CD4-positive, alpha-beta memory T cell (primary cell): ENCODE results near the gene CBFB. TPM values are rescaled to one million over a fixed set of nuclear protein-coding genes. Genes with fewer than 3 reads are reported as not detected.
A peak's percentile ranks its signal among the peaks of the same experiment; 100 is the strongest.

Source experiments
- CTCF ChIA-PET: fragments of 350-600 bp; sonication (Branson Sonifier 250); formaldehyde crosslinking; loops from one replicate; lab custom pipeline; 2021; ENCODE audit warnings: inconsistent platforms; ENCODE audit not compliant: partially characterized antibody; lab: Charles Lee
- POLR2A ChIA-PET: fragments of 350-600 bp; sonication (Branson Sonifier 250); formaldehyde crosslinking; loops from one replicate; lab custom pipeline; 2021; ENCODE audit not compliant: partially characterized antibody; lab: Charles Lee
- DNase-seq, 5 donors: peaks; one replicate each; pipeline versions ENCODE4 v3.0.0 to v3.0.0-alpha.2; 2020 to 2022; ENCODE audit warnings: mixed read lengths in 1 of 5
- H3K27ac ChIP-seq: one replicate; pipeline ENCODE4 v1.7.0; 2013; ENCODE audit warnings: low read depth, low read length
- H3K27me3 ChIP-seq: 2 replicates; pipeline ENCODE4 v1.7.0; 2013; ENCODE audit warnings: mild to moderate bottlenecking, low read length, moderate library complexity; ENCODE audit not compliant: insufficient read depth
- H3K36me3 ChIP-seq: 2 replicates; pipeline ENCODE4 v1.7.0; 2013; ENCODE audit warnings: mild to moderate bottlenecking, low read length, moderate library complexity; ENCODE audit not compliant: insufficient read depth
- H3K4me1 ChIP-seq: 2 replicates; pipeline ENCODE4 v1.7.0; 2013; ENCODE audit warnings: mild to moderate bottlenecking, low read length, moderate library complexity; ENCODE audit not compliant: insufficient read depth
- H3K4me3 ChIP-seq, 2 donors: one replicate each; pipeline ENCODE4 v1.7.0; 2013; ENCODE audit warnings: low read length in 2 of 2, mild to moderate bottlenecking in 1 of 2
- H3K9me3 ChIP-seq, 2 donors: one replicate each; pipeline ENCODE4 v1.7.0; 2013; ENCODE audit warnings: low read length in 2 of 2, control low read depth in 1 of 2; ENCODE audit not compliant: control insufficient read depth in 1 of 2
- H3K27ac Mint-ChIP-seq, 7 donors: one replicate each; pipeline ENCODE4 v1.8.0; 2020 to 2021; ENCODE audit warnings: mixed read lengths in 7 of 7, mild to moderate bottlenecking in 6 of 7, inconsistent platforms in 3 of 7, moderate library complexity in 3 of 7
- H3K27me3 Mint-ChIP-seq, 2 donors: one replicate each; pipeline ENCODE4 v1.8.0; 2020 to 2021; ENCODE audit warnings: mixed read lengths in 2 of 2
- H3K36me3 Mint-ChIP-seq, 2 donors: one replicate each; pipeline ENCODE4 v1.8.0; 2020 to 2021; ENCODE audit warnings: mixed read lengths in 2 of 2, inconsistent platforms in 1 of 2, mild to moderate bottlenecking in 1 of 2
- H3K4me1 Mint-ChIP-seq, 4 donors: one replicate each; pipeline ENCODE4 v1.8.0; 2020 to 2021; ENCODE audit warnings: mixed read lengths in 4 of 4, mild to moderate bottlenecking in 1 of 4
- H3K4me3 Mint-ChIP-seq, 8 donors: one replicate each; pipeline ENCODE4 v1.8.0; 2020 to 2021; ENCODE audit warnings: mixed read lengths in 8 of 8, mild to moderate bottlenecking in 7 of 8, moderate library complexity in 6 of 8, inconsistent platforms in 3 of 8
- H3K9me3 Mint-ChIP-seq, 8 donors: one replicate each; pipeline ENCODE4 v1.8.0; 2020 to 2021; ENCODE audit warnings: mixed read lengths in 8 of 8, mild to moderate bottlenecking in 5 of 8, inconsistent platforms in 3 of 8, moderate library complexity in 1 of 8
- intact Hi-C: fragments of 100-400 bp; cut with micrococcal nuclease; formaldehyde crosslinking; loops from one replicate; pipeline ENCODE4 v1.15.1; 2023
- polyA plus RNA-seq, 2 donors: library from polyadenylated mRNA; unstranded; fragments of 300-500 nt; fragmentation: Illumina TruSeq; gene quantifications; one replicate each; pipeline ENCODE4 v1.2.3, GENCODE V29; 2021
- total RNA-seq, 2 experiments: library from RNA; stranded (reverse); gene quantifications; one replicate each; pipeline ENCODE4 v1.2.3, GENCODE V29; 2021

Gene CBFB
- total and polyA plus RNA-seq, 4 experiments from 2014 or later: 102 to 112 (median 110) TPM

GRCh38 chr16:67016143-67016542 lies 12.8 kb upstream of the CBFB start:
- Histone ChIP-seq H3K36me3 (no peaks in the 10 kb centered on the region), H3K27ac (no peak overlapping the region), H3K4me1 (peaks cover 14% of the 10 kb centered on the region), H3K9me3 (no peaks in the 10 kb centered on the region), H3K27me3 (no peaks in the 10 kb centered on the region), H3K4me3 (no peak overlapping the region)
- ChIA-PET POLR2A (interaction anchor here (3.2 to 4.5 kb wide), 2 partner anchors 13 to 141 kb away, joined by 36 to 55 read pairs; partner anchors contain the start of genes CBFB and TRADD), CTCF (interaction anchor here (0.9 to 10.2 kb wide), 3 partner anchors 90 to 169 kb away, joined by 4 to 187 read pairs (median 5); partner anchors contain the start of genes B3GNT9, FBXL8 and TRADD)
- Mint-ChIP-seq H3K27me3 (no peaks in the 10 kb centered on the region), H3K9me3 (no peaks in the 10 kb centered on the region), H3K4me3 (peak overlapping the region in 1 of 8 donors; percentile 6), H3K27ac (peak overlapping the region in 2 of 7 donors; percentile 42), H3K36me3 (no peaks in the 10 kb centered on the region), H3K4me1 (peaks cover 2 to 20% (median 6%) of the 10 kb centered on the region in 4 donors)
- no peak for DNase-seq
- intact Hi-C loops: loop anchor here (5.0 kb wide), 1 partner anchor 39 kb away; no protein-coding TSS in a partner anchor

DNA sequence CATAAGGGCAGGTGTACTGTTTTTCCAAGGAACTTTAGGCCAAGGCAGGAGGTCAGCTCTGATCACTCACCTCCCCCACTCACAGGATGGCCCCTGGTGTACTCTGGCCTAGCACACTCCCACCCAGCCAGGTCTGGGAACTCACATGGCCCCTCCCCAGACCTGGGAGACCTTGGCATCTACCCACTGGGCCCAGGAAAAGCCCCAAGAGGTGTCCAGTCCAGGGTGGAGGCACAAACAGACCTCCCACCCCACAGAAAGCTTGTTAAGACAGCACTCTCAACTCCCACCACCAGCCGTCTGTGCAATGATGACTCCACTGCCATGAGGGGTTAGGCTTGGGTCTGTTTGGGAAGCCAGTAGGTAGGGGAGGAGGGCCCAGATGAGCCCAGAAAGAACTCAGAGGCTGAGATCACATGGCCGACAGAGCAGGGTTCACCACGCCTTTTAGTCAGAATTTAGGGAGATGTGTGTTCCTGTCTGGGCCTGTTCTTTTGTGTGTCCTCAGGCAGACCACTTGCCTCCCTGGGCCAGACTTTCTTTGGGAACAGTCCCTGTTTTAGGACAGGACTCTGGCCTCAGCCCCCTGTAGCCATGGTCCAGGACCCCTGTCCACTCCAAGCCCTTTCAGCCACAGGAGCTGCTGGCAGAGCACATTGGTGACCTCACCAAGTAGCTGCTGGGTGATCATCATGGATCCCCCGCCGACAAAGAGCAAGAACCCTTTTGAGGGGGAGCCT lies 12.1 kb upstream of the CBFB start:
- H3K9me3 ChIP-seq: no peaks in the 10 kb centered on the region
- Mint-ChIP-seq H3K4me1 (peaks cover 2 to 20% (median 6%) of the 10 kb centered on the region in 4 donors), H3K27ac (peak overlapping the region in 2 of 7 donors; percentile 31 to 42), H3K36me3 (no peaks in the 10 kb centered on the region), H3K4me3 (no peak overlapping the region), H3K27me3 (no peaks in the 10 kb centered on the region), H3K9me3 (no peaks in the 10 kb centered on the region)
- no peak overlapping the region for H3K27ac ChIP-seq
- intact Hi-C loops: loop anchor here (5.0 kb wide), 1 partner anchor 40 kb away; no protein-coding TSS in a partner anchor
- H3K4me1 ChIP-seq: peaks cover 14% of the 10 kb centered on the region
- CTCF ChIA-PET: interaction anchor here (0.8 to 10.2 kb wide), 17 partner anchors 8 to 228 kb away, joined by 3 to 187 read pairs (median 4); partner anchors contain the start of genes B3GNT9, CBFB, FBXL8 and TRADD
- H3K36me3 ChIP-seq: no peaks in the 10 kb centered on the region
- H3K27me3 ChIP-seq: no peaks in the 10 kb centered on the region
- no peak overlapping the region for H3K4me3 ChIP-seq
- POLR2A ChIA-PET: interaction anchor here (1.3 to 4.5 kb wide), 5 partner anchors 12 to 169 kb away, joined by 4 to 55 read pairs (median 8); partner anchors contain the start of genes CBFB, HSF4 and TRADD
- no peak for DNase-seq

- no peaks in the 10 kb centered on the region for H3K27me3 Mint-ChIP-seq
- Histone ChIP-seq H3K4me3 (no peak overlapping the region), H3K27me3 (no peaks in the 10 kb centered on the region), H3K27ac (no peak overlapping the region), H3K4me1 (peaks cover 14% of the 10 kb centered on the region), H3K9me3 (no peaks in the 10 kb centered on the region), H3K36me3 (no peaks in the 10 kb centered on the region)
- peaks cover 2 to 20% (median 5%) of the 10 kb centered on the region in 4 donors for H3K4me1 Mint-ChIP-seq
- POLR2A ChIA-PET: interaction anchor here (0.9 to 4.5 kb wide), 13 partner anchors 8 to 210 kb away, joined by 3 to 55 read pairs (median 4); partner anchors contain the start of genes B3GNT9, CBFB, HSF4 and MATCAP1
- no peaks in the 10 kb centered on the region for H3K9me3 Mint-ChIP-seq
- H3K27ac Mint-ChIP-seq: peak overlapping the region in 2 of 7 donors; percentile 53 to 77
- intact Hi-C loops: loop anchor here (5.0 kb wide), 1 partner anchor 40 kb away; no protein-coding TSS in a partner anchor
- CTCF ChIA-PET: interaction anchor here (0.8 to 10.2 kb wide), 27 partner anchors 9 to 261 kb away, joined by 3 to 187 read pairs (median 4); partner anchors contain the start of genes B3GNT9, CBFB, FBXL8 and NOL3
- DNase-seq: no peak
- no peaks in the 10 kb centered on the region for H3K36me3 Mint-ChIP-seq
- H3K4me3 Mint-ChIP-seq: peak overlapping the region in 1 of 8 donors; percentile 21
These were observed 11.6 kb upstream of the CBFB start for GRCh38 chr16:67017421-67017750.

DNA sequence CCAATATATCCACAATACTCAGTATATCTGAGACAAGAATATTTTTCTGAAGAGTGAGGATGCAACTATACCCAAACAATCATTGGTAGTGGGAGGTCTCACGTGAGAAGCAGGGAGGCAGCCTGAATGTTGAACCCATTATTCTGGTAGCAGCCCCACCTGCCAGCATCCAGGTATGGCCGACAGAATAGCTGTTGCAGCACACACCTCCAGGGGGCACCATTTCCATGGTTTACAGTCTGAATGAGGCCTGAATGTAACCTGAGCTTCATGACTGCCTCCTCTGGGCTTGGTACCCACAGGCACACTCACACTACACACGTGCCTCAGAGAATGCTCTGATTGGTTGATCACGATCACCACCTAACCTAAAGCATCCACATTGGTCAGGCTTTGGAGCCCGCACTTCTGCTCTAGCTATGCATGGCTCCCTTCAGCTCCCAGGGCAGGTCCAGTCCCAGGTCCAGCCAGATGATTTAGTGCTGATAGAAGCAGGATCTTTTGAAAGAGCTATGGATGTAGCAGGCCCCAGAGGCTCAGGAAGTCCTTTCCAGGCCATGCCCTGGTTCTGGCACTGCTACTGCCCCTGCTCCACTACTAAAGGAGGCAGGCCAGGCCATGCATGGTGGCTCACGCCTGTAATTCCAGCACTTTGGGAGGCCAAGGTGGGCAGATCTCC lies 11.0 kb upstream of the CBFB start:
- intact Hi-C loops: loop anchor here (1.0 to 5.0 kb wide), 5 partner anchors 10 to 166 kb away; no protein-coding TSS in a partner anchor
- H3K36me3 Mint-ChIP-seq: no peaks in the 10 kb centered on the region
- Histone ChIP-seq H3K4me1 (peaks cover 13% of the 10 kb centered on the region), H3K4me3 (no peak overlapping the region), H3K27ac (no peak overlapping the region), H3K27me3 (no peaks in the 10 kb centered on the region), H3K9me3 (no peaks in the 10 kb centered on the region), H3K36me3 (no peaks in the 10 kb centered on the region)
- peak overlapping the region in 4 of 7 donors; percentile 24 to 77 (median 56) for H3K27ac Mint-ChIP-seq
- ChIA-PET CTCF (interaction anchor here (0.6 to 10.2 kb wide), 36 partner anchors 9 to 265 kb away, joined by 3 to 187 read pairs (median 4); partner anchors contain the start of genes B3GNT9, CBFB, FBXL8 and NOL3), POLR2A (interaction anchor here (0.9 to 4.5 kb wide), 14 partner anchors 9 to 229 kb away, joined by 3 to 55 read pairs (median 4); partner anchors contain the start of genes B3GNT9, CBFB, FHOD1 and HSF4)
- H3K27me3 Mint-ChIP-seq: no peaks in the 10 kb centered on the region
- H3K4me1 Mint-ChIP-seq: peaks cover 2 to 19% (median 8%) of the 10 kb centered on the region in 4 donors
- H3K4me3 Mint-ChIP-seq: peak overlapping the region in 2 of 8 donors; percentile 3 to 21
- peak; percentile 82 to 88 (median 86) for DNase-seq
- H3K9me3 Mint-ChIP-seq: no peaks in the 10 kb centered on the region

DNA sequence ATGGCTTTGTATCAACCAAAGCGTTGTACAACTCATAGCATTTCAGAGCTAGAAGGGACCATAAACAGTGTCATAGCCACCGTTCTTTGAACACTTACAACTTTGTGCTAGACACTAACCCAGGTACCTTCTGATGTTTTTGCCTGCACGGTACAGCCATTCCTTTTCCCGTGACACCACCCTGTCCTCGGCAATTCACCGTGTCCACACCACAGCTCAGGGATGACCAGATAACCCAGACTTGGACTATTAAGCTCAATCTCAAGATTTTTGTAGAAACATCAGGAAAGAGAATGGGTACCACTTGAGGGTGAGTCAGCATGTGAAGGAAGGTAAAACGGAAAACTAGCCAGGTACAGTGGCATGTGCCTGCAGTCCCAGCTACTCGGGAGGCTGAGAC lies 9.8 kb upstream of the CBFB start:
- Mint-ChIP-seq H3K9me3 (no peaks in the 10 kb centered on the region), H3K27ac (no peak overlapping the region), H3K27me3 (no peaks in the 10 kb centered on the region), H3K4me1 (peaks cover 2 to 12% (median 5%) of the 10 kb centered on the region in 4 donors), H3K36me3 (no peaks in the 10 kb centered on the region), H3K4me3 (no peak overlapping the region)
- no peak overlapping the region for H3K4me3 ChIP-seq
- H3K36me3 ChIP-seq: no peaks in the 10 kb centered on the region
- ChIA-PET CTCF (interaction anchor here (0.7 to 10.2 kb wide), 9 partner anchors 10 to 225 kb away, joined by 3 to 187 read pairs (median 14); partner anchors contain the start of genes B3GNT9, CBFB, FBXL8 and TRADD), POLR2A (interaction anchor here (0.8 to 4.5 kb wide), 5 partner anchors 10 to 228 kb away, joined by 3 to 55 read pairs (median 4); partner anchors contain the start of genes B3GNT9, CBFB, FHOD1 and TRADD)
- intact Hi-C loops: loop anchor here (5.0 kb wide), 1 partner anchor 42 kb away; no protein-coding TSS in a partner anchor
- no peaks in the 10 kb centered on the region for H3K27me3 ChIP-seq
- no peak for DNase-seq
- peaks cover 7% of the 10 kb centered on the region for H3K4me1 ChIP-seq
- H3K27ac ChIP-seq: no peak overlapping the region
- H3K9me3 ChIP-seq: no peaks in the 10 kb centered on the region

DNA sequence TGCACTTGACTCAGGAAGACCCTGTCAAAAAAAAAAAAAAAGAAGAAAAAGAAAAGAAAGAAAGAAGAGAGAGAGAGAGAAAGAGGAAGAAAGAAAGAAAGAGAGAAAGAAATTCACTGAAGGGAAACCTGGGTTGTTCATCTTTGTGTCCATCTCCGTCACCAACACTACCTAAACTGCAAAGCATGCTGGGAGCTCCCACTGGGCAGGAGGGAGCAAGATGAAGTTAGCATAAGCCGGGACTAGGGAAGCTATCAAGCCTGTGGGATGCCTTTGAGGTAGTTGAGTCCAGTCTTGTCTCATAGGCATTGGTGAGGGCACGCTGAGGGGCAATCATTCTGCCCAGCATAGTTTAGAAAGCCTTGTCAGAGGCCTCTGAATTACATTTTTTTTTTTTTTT lies 7.6 kb upstream of the CBFB start:
- H3K27me3 Mint-ChIP-seq: no peaks in the 10 kb centered on the region
- DNase-seq: no peak
- CTCF ChIA-PET: interaction anchor here (0.8 to 1.7 kb wide), 4 partner anchors 80 to 162 kb away, joined by 3 to 5 read pairs (median 4); partner anchors contain the start of gene MATCAP1
- POLR2A ChIA-PET: no interaction called here
- H3K9me3 Mint-ChIP-seq: no peaks in the 10 kb centered on the region
- intact Hi-C loops: no loop called here
- Histone ChIP-seq H3K27ac (no peak overlapping the region), H3K36me3 (no peaks in the 10 kb centered on the region), H3K9me3 (no peaks in the 10 kb centered on the region), H3K4me1 (no peaks in the 10 kb centered on the region), H3K27me3 (no peaks in the 10 kb centered on the region), H3K4me3 (no peak overlapping the region)
- H3K27ac Mint-ChIP-seq: no peak overlapping the region
- no peaks in the 10 kb centered on the region for H3K36me3 Mint-ChIP-seq
- H3K4me3 Mint-ChIP-seq: peak overlapping the region in 1 of 8 donors; percentile 31
- peaks cover 2 to 8% (median 5%) of the 10 kb centered on the region in 4 donors for H3K4me1 Mint-ChIP-seq
